K562 (cell line): ENCODE measurements around the gene RRBP1. TPM values are rescaled to one million over a fixed set of nuclear protein-coding genes. Genes with fewer than 3 reads are reported as not detected.
A peak's percentile ranks its signal among the peaks of the same experiment; 100 is the strongest.

Experiments
- CCAR2 ChIP-seq: fragments of 200-400 bp; formaldehyde crosslinking; IDR thresholded peaks from 2 replicates; pipeline ENCODE4 v1.6.1; 2017; ENCODE audit warnings: mild to moderate bottlenecking, low read depth, low read length
- DMBX1 ChIP-seq: fragments of 250-450 bp; sonication (Bioruptor Pico); IDR thresholded peaks from 2 replicates; pipeline ENCODE4 v1.8.0; 2022; ENCODE audit warnings: inconsistent platforms, mild to moderate bottlenecking, moderate library complexity, borderline replicate concordance
- ELF1 ChIP-seq: fragments of 200-800 bp; sonication (Bioruptor generic); IDR thresholded peaks from 2 replicates; pipeline ENCODE4 v1.6.1; 2016; ENCODE audit warnings: missing genetic modification characterization, missing compliant biosample characterization
- HNRNPL ChIP-seq: fragments of 200-400 bp; formaldehyde crosslinking; IDR thresholded peaks from 2 replicates; pipeline ENCODE4 v1.6.1; 2017; ENCODE audit warnings: low read depth, mild to moderate bottlenecking, low read length
- NCOR1 ChIP-seq: fragments of 450-650 bp; IDR thresholded peaks from 2 replicates; pipeline ENCODE4 v1.6.1; 2016; ENCODE audit warnings: mild to moderate bottlenecking, moderate library complexity
- ZNF707 ChIP-seq: fragments of 250-450 bp; sonication (Bioruptor Pico); conservative IDR thresholded peaks from 2 replicates; pipeline ENCODE4 v1.8.0; 2022; ENCODE audit warnings: inconsistent platforms, mild to moderate bottlenecking, moderate library complexity
- polyA plus RNA-seq, 8 experiments: library from polyadenylated mRNA; depleted of rRNA in 4 of 8; stranded (reverse) in 5 of 8; unstranded in 3 of 8; fragments of >200 nt; fragmentation: Nextera tagmentation in 2 of 8; fragmentation: Illumina TruSeq in 1 of 8; extraction: Ambion mirVana in 2 of 8; extraction: Trizol in 1 of 8; gene quantifications; 2 replicates each; pipeline versions ENCODE4 v1.2.1 to v1.2.3, GENCODE V29; 2011 to 2014; ENCODE audit warnings: inconsistent platforms in 1 of 8, missing spikeins in 1 of 8
- total RNA-seq, 7 experiments: library from RNA; depleted of rRNA in 6 of 7; stranded (reverse); fragments of >200 nt in 6 of 7; fragmentation: Illumina TruSeq in 2 of 7; extraction: Trizol in 2 of 7; gene quantifications; 2 replicates each; pipeline versions ENCODE4 v1.2.1 to v1.2.3, GENCODE V29; 2011 to 2021; ENCODE audit warnings: low replicate concordance in 1 of 7
- TF ChIP-seq, protein P1 (sequence below), 2 experiments: fragments of 450-650 bp; formaldehyde crosslinking in 1 of 2; IDR thresholded peaks; 2 replicates each; pipeline versions ENCODE4 v1.4.0 to v1.6.1; 2014 to 2020; ENCODE audit warnings: mild to moderate bottlenecking in 2 of 2, borderline replicate concordance in 1 of 2, low read depth in 1 of 2
- TF ChIP-seq, protein P2 (sequence below): sonication (generic); formaldehyde crosslinking; IDR thresholded peaks from 2 replicates; pipeline ENCODE4 v1.8.1; 2022; ENCODE audit warnings: missing genetic modification reagents
- TF ChIP-seq, protein P3 (sequence below): fragments of 450-650 bp; IDR thresholded peaks from 2 replicates; pipeline ENCODE4 v1.6.1; 2016; ENCODE audit warnings: borderline replicate concordance
- TF ChIP-seq, protein P4 (sequence below), 2 experiments: fragments of 450-650 bp; IDR thresholded peaks; 2 replicates each; pipeline ENCODE4 v1.6.1; 2016
- TF ChIP-seq, protein P5 (sequence below): IDR thresholded peaks from 3 replicates; pipeline ENCODE4 v1.6.1; 2011; ENCODE audit warnings: borderline replicate concordance, mild to moderate bottlenecking, moderate library complexity; ENCODE audit not compliant: insufficient read length; ENCODE audit errors: extremely low read depth

RRBP1 gene
- total and polyA plus RNA-seq, 9 of the 15 experiments (the other 6 are each of a cell fraction or from before 2014, with no cell fraction given): 0.84 to 32.0 (median 17.6) TPM

- TF ChIP-seq, protein P1, sequence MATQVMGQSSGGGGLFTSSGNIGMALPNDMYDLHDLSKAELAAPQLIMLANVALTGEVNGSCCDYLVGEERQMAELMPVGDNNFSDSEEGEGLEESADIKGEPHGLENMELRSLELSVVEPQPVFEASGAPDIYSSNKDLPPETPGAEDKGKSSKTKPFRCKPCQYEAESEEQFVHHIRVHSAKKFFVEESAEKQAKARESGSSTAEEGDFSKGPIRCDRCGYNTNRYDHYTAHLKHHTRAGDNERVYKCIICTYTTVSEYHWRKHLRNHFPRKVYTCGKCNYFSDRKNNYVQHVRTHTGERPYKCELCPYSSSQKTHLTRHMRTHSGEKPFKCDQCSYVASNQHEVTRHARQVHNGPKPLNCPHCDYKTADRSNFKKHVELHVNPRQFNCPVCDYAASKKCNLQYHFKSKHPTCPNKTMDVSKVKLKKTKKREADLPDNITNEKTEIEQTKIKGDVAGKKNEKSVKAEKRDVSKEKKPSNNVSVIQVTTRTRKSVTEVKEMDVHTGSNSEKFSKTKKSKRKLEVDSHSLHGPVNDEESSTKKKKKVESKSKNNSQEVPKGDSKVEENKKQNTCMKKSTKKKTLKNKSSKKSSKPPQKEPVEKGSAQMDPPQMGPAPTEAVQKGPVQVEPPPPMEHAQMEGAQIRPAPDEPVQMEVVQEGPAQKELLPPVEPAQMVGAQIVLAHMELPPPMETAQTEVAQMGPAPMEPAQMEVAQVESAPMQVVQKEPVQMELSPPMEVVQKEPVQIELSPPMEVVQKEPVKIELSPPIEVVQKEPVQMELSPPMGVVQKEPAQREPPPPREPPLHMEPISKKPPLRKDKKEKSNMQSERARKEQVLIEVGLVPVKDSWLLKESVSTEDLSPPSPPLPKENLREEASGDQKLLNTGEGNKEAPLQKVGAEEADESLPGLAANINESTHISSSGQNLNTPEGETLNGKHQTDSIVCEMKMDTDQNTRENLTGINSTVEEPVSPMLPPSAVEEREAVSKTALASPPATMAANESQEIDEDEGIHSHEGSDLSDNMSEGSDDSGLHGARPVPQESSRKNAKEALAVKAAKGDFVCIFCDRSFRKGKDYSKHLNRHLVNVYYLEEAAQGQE (IDR thresholded peaks at IDR 0.05; ENCODE audit: borderline replicate concordance): peak; percentile 13; the same call in 1 of the 2 replicates
- TF ChIP-seq, protein P1 (CRISPR knock-in tag; IDR thresholded peaks at IDR 0.05; ENCODE audit: low read depth): no peak
- TF ChIP-seq ZNF707 (CRISPR knock-in tag) (no peak), NCOR1 (no peak), CCAR2 (no peak), DMBX1 (CRISPR knock-in tag) (no peak), HNRNPL (no peak), ELF1 (tag) (no peak)
- TF ChIP-seq, protein P2, sequence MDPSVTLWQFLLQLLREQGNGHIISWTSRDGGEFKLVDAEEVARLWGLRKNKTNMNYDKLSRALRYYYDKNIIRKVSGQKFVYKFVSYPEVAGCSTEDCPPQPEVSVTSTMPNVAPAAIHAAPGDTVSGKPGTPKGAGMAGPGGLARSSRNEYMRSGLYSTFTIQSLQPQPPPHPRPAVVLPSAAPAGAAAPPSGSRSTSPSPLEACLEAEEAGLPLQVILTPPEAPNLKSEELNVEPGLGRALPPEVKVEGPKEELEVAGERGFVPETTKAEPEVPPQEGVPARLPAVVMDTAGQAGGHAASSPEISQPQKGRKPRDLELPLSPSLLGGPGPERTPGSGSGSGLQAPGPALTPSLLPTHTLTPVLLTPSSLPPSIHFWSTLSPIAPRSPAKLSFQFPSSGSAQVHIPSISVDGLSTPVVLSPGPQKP (CRISPR knock-in tag): no peak
- TF ChIP-seq, protein P3, sequence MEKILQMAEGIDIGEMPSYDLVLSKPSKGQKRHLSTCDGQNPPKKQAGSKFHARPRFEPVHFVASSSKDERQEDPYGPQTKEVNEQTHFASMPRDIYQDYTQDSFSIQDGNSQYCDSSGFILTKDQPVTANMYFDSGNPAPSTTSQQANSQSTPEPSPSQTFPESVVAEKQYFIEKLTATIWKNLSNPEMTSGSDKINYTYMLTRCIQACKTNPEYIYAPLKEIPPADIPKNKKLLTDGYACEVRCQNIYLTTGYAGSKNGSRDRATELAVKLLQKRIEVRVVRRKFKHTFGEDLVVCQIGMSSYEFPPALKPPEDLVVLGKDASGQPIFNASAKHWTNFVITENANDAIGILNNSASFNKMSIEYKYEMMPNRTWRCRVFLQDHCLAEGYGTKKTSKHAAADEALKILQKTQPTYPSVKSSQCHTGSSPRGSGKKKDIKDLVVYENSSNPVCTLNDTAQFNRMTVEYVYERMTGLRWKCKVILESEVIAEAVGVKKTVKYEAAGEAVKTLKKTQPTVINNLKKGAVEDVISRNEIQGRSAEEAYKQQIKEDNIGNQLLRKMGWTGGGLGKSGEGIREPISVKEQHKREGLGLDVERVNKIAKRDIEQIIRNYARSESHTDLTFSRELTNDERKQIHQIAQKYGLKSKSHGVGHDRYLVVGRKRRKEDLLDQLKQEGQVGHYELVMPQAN: no peak
- TF ChIP-seq, protein P4, sequence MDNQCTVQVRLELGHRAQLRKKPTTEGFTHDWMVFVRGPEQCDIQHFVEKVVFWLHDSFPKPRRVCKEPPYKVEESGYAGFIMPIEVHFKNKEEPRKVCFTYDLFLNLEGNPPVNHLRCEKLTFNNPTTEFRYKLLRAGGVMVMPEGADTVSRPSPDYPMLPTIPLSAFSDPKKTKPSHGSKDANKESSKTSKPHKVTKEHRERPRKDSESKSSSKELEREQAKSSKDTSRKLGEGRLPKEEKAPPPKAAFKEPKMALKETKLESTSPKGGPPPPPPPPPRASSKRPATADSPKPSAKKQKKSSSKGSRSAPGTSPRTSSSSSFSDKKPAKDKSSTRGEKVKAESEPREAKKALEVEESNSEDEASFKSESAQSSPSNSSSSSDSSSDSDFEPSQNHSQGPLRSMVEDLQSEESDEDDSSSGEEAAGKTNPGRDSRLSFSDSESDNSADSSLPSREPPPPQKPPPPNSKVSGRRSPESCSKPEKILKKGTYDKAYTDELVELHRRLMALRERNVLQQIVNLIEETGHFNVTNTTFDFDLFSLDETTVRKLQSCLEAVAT (IDR thresholded peaks at IDR 0.05): no peak
- TF ChIP-seq, protein P5, sequence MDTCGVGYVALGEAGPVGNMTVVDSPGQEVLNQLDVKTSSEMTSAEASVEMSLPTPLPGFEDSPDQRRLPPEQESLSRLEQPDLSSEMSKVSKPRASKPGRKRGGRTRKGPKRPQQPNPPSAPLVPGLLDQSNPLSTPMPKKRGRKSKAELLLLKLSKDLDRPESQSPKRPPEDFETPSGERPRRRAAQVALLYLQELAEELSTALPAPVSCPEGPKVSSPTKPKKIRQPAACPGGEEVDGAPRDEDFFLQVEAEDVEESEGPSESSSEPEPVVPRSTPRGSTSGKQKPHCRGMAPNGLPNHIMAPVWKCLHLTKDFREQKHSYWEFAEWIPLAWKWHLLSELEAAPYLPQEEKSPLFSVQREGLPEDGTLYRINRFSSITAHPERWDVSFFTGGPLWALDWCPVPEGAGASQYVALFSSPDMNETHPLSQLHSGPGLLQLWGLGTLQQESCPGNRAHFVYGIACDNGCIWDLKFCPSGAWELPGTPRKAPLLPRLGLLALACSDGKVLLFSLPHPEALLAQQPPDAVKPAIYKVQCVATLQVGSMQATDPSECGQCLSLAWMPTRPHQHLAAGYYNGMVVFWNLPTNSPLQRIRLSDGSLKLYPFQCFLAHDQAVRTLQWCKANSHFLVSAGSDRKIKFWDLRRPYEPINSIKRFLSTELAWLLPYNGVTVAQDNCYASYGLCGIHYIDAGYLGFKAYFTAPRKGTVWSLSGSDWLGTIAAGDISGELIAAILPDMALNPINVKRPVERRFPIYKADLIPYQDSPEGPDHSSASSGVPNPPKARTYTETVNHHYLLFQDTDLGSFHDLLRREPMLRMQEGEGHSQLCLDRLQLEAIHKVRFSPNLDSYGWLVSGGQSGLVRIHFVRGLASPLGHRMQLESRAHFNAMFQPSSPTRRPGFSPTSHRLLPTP: no peak
Measured at GRCh38 chr20:17678295-17678694, 3.7 kb downstream of the RRBP1 start (continued).
